Testis (tissue), 2 donors: ENCODE results near the gene PLCXD3.

Source experiments
- POLR2A ChIP-seq: fragments of 450-650 bp; IDR thresholded peaks from one replicate; pipeline ENCODE4 v1.6.1; 2017; ENCODE audit warnings: antibody characterized with exemption, mild to moderate bottlenecking, moderate library complexity
- TF ChIP-seq, protein P1 (sequence below), 3 experiments: fragments of 450-650 bp in 2 of 3; fragments of 200-600 bp in 1 of 3; sonication (generic) in 1 of 3; IDR thresholded peaks; one replicate each; pipeline ENCODE4 v1.5.1; 2016 to 2019; ENCODE audit warnings: antibody characterized with exemption in 3 of 3, mild to moderate bottlenecking in 2 of 3, moderate library complexity in 1 of 3

DNA sequence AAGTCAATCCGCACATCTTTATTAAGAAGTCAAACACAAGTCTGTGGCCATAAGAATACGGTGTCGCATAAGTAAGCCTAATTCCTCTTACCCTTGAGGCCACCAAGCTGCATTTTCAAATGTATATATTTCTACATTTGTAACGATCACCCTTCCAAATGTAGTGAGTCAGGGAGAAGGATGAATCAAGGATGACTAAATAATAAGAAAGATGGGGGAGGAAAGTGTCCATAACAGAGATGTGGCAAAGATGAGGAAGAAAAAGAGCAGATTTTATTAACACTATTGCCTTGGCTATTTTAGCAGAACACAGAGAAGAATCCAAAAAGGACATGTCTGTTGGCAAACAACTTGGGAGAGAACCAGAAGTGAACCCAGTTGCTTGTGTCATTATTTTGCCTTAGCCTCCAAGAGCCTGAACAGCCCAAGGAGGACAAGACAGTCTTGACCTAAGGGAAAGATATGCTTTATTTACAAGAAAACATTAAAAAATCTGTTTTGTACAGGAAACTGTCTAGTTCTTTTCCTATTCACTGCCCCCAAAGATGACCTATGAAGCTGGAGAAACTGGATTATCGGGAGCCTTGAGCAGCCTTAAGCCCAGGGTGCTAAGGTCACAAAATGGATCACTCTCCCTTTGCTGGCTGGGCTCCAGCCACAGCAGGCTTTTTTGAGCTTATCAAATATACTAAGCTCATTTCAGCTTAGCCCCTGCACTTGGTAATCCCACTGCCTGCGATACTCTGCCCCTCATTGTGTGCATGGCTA is 101.5 kb downstream of the PLCXD3 start:
- TF ChIP-seq, protein P1, sequence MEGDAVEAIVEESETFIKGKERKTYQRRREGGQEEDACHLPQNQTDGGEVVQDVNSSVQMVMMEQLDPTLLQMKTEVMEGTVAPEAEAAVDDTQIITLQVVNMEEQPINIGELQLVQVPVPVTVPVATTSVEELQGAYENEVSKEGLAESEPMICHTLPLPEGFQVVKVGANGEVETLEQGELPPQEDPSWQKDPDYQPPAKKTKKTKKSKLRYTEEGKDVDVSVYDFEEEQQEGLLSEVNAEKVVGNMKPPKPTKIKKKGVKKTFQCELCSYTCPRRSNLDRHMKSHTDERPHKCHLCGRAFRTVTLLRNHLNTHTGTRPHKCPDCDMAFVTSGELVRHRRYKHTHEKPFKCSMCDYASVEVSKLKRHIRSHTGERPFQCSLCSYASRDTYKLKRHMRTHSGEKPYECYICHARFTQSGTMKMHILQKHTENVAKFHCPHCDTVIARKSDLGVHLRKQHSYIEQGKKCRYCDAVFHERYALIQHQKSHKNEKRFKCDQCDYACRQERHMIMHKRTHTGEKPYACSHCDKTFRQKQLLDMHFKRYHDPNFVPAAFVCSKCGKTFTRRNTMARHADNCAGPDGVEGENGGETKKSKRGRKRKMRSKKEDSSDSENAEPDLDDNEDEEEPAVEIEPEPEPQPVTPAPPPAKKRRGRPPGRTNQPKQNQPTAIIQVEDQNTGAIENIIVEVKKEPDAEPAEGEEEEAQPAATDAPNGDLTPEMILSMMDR (IDR thresholded peaks at IDR 0.05): no peak
- no peak for TF ChIP-seq POLR2A
